Endodermal cell (in vitro differentiated cells): ENCODE results near the gene ARHGEF3. TPM values are rescaled to one million over a fixed set of nuclear protein-coding genes. Genes with fewer than 3 reads are reported as not detected.
A peak's percentile ranks its signal among the peaks of the same experiment; 100 is the strongest.
"Not testable (repeated sequence)": the region's sequence is repeated elsewhere in the genome, so short reads cannot be mapped to it uniquely, and the experiment has no call there.

ENCODE experiments used
- DNase-seq: peaks from one replicate; pipeline ENCODE4 v3.0.0-alpha.2; 2017
- H3K27ac ChIP-seq: 2 replicates; pipeline ENCODE4 v1.5.1; 2013; ENCODE audit warnings: mild to moderate bottlenecking, low read depth, low read length, moderate library complexity
- H3K27me3 ChIP-seq: 2 replicates; pipeline ENCODE4 v1.6.1; 2013; ENCODE audit warnings: mild to moderate bottlenecking, low read length, moderate library complexity; ENCODE audit not compliant: insufficient read depth, control insufficient read depth, poor library complexity, severe bottlenecking
- H3K36me3 ChIP-seq: 2 replicates; pipeline ENCODE4 v1.7.0; 2013; ENCODE audit warnings: mild to moderate bottlenecking, low read length, moderate library complexity; ENCODE audit not compliant: control insufficient read depth, insufficient read depth
- H3K4me1 ChIP-seq: one replicate; pipeline ENCODE4 v1.7.0; 2013; ENCODE audit warnings: low read length; ENCODE audit not compliant: control insufficient read depth, insufficient read depth
- H3K4me3 ChIP-seq: 2 replicates; pipeline ENCODE4 v1.5.1; 2013; ENCODE audit warnings: mild to moderate bottlenecking, low read length, moderate library complexity
- H3K9ac ChIP-seq: 2 replicates; pipeline ENCODE4 v1.6.1; 2013; ENCODE audit warnings: mild to moderate bottlenecking, low read length, moderate library complexity; ENCODE audit not compliant: poor library complexity, severe bottlenecking; ENCODE audit errors: extremely low read depth
- H3K9me3 ChIP-seq: 2 replicates; pipeline ENCODE4 v1.6.1; 2013; ENCODE audit warnings: mild to moderate bottlenecking, low read length, moderate library complexity; ENCODE audit not compliant: control insufficient read depth
- H3K27ac Mint-ChIP-seq: 2 replicates; pipeline ENCODE4 v1.8.0; 2020; ENCODE audit warnings: mixed read lengths
- H3K27me3 Mint-ChIP-seq: 2 replicates; pipeline ENCODE4 v1.8.0; 2021; ENCODE audit warnings: mild to moderate bottlenecking, mixed read lengths; ENCODE audit not compliant: insufficient read depth
- H3K36me3 Mint-ChIP-seq: 2 replicates; pipeline ENCODE4 v1.8.0; 2020; ENCODE audit warnings: low read depth, mixed read lengths
- H3K4me1 Mint-ChIP-seq: 2 replicates; pipeline ENCODE4 v1.8.0; 2020; ENCODE audit warnings: mixed read lengths
- H3K4me3 Mint-ChIP-seq: 2 replicates; pipeline ENCODE4 v1.8.0; 2020; ENCODE audit warnings: mild to moderate bottlenecking, moderate library complexity, mixed read lengths
- H3K9me3 Mint-ChIP-seq: 2 replicates; pipeline ENCODE4 v1.8.0; 2020; ENCODE audit warnings: mild to moderate bottlenecking, mixed read lengths
- WGBS, 2 experiments: methylation state at CpG; one replicate each; pipeline versions ENCODE4 v1.1.5 to v1.1.7; 2013; ENCODE audit warnings: missing lambda C conversion rate in 2 of 2, mixed read lengths in 1 of 2; ENCODE audit not compliant: insufficient coverage in 1 of 2, insufficient read length in 1 of 2; 5-methylcytosine and 5-hydroxymethylcytosine counted together
- total RNA-seq, 2 donors: library from RNA; stranded (reverse); fragmentation: NEBNext Ultra II Directional in 1 of 2; extraction: Animal tissue kit (Norgen Biotek cat#: 25700) in 1 of 2; gene quantifications; 2 replicates in 1 of 2; 3 replicates in 1 of 2; pipeline ENCODE4 v1.2.1, GENCODE V29; 2021
- TF ChIP-seq, protein P1 (sequence below): fragments of 200-600 bp; sonication (generic); conservative IDR thresholded peaks from 2 replicates; pipeline ENCODE4 v1.5.0; 2021; ENCODE audit warnings: antibody characterized with exemption, mild to moderate bottlenecking

Gene ARHGEF3
- total RNA-seq, 2 donors from 2014 or later: 12.7 to 14.1 TPM

DNA sequence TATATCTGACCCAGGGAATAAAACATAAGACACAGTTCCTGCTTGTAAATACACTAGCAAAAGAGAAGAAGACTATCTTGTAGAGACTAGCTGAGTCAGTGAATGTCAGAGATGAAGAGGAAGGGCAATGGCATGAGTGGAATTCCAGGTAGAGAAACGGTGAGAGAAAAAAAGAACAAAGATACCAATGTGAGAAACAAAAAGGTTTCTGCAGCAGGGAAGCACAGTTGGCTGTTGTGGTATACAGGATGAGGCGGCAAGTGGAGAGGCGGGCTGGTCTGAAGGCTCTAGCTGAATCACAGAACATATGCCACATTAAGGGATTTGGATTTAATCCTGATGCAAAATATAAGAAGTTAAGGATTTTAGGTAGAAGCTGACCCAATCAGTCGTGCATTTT is 101.6 kb downstream of the ARHGEF3 start:
- no peak overlapping the region for H3K27ac Mint-ChIP-seq
- DNase-seq: peak; percentile 58
- TF ChIP-seq, protein P1, sequence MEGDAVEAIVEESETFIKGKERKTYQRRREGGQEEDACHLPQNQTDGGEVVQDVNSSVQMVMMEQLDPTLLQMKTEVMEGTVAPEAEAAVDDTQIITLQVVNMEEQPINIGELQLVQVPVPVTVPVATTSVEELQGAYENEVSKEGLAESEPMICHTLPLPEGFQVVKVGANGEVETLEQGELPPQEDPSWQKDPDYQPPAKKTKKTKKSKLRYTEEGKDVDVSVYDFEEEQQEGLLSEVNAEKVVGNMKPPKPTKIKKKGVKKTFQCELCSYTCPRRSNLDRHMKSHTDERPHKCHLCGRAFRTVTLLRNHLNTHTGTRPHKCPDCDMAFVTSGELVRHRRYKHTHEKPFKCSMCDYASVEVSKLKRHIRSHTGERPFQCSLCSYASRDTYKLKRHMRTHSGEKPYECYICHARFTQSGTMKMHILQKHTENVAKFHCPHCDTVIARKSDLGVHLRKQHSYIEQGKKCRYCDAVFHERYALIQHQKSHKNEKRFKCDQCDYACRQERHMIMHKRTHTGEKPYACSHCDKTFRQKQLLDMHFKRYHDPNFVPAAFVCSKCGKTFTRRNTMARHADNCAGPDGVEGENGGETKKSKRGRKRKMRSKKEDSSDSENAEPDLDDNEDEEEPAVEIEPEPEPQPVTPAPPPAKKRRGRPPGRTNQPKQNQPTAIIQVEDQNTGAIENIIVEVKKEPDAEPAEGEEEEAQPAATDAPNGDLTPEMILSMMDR: no peak

DNA sequence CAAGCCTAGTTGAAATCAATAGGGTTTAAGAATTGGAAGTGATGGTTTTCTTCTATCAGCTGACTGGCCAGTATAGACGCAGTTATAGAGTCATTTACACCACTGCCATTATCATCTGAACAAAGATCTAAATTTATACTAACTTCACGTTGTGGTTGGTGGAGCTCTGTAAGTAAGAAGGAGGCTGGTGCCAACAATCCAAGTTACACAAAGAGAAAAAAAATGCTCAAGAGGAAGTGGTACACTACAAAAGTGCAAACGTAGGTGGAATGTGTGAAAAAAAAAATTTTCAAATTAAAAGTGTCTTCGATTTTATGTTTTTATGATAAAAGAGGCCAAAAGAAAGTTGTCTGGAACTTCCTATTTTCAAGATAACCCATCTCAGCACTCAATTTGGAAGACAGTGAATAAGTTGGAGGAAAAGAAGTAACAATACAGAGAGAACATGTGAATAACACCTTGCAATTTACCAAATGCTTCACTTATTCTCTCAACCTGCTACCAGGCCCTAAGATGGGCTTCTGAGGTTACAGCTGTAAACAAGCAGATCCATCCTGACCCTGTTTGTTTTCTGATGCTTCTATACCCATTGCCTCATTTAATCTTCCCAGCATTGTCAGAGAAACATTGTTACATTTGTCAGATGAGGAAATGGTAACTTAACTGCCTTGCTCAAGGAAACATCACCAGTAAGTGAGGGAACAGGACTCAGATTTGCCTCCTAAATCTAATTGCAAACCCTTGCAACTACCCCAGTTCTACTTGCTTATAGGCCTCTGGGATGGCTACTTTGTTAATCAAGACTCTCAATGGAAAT is 106.7 kb downstream of the ARHGEF3 start:
- 88 to 96% methylated on average over 1 to 3 of the region's 4 CpGs for WGBS, 2 experiments
- TF ChIP-seq, protein P1: no peak
- Mint-ChIP-seq H3K4me1 (peaks cover 2% of the 10 kb centered on the region), H3K36me3 (no peaks in the 10 kb centered on the region), H3K27ac (no peak overlapping the region), H3K4me3 (no peak overlapping the region), H3K27me3 (peaks cover 2% of the 10 kb centered on the region), H3K9me3 (peaks cover 9% of the 10 kb centered on the region)
- Histone ChIP-seq H3K9ac (no peak overlapping the region), H3K4me1 (no peaks in the 10 kb centered on the region), H3K4me3 (no peak overlapping the region), H3K36me3 (no peaks in the 10 kb centered on the region), H3K9me3 (no peaks in the 10 kb centered on the region), H3K27ac (no peak overlapping the region), H3K27me3 (no peaks in the 10 kb centered on the region)
- DNase-seq: no peak

More for the DNA sequence above, 101.6 kb downstream of the ARHGEF3 start:
- Mint-ChIP-seq H3K9me3 (no peaks in the 10 kb centered on the region), H3K4me3 (no peak overlapping the region), H3K36me3 (no peaks in the 10 kb centered on the region), H3K4me1 (peaks cover 6% of the 10 kb centered on the region), H3K27me3 (no peaks in the 10 kb centered on the region)
- H3K9me3 ChIP-seq: no peaks in the 10 kb centered on the region
- H3K36me3 ChIP-seq: no peaks in the 10 kb centered on the region
- no peaks in the 10 kb centered on the region for H3K4me1 ChIP-seq
- 68 to 88% methylated on average over 3 to 4 of the region's 4 CpGs for WGBS, 2 experiments
- H3K4me3 ChIP-seq: no peak overlapping the region
- H3K9ac ChIP-seq: no peak overlapping the region
- no peaks in the 10 kb centered on the region for H3K27me3 ChIP-seq
- H3K27ac ChIP-seq: no peak overlapping the region

DNA sequence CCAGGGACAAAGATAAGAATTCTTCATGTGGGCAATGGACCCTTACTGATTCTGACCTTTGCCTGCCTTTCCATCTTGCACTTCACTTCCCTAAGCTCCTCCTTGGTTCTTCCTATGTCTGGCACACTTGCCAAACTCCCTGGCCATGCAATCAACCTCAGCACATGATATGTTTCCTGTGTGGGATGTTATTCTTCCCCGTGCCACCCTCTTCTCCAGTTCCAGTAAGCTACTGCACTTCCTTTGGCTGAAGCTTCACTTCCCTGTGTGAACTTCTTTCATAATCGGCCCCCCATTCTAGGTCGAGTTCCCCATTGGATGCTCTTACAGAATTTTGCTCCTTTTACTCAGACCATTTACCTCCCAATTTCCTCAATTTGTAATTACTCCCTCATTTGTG is 108.0 kb downstream of the ARHGEF3 start:
- Mint-ChIP-seq H3K27me3 (peaks cover 2% of the 10 kb centered on the region), H3K9me3 (peaks cover 9% of the 10 kb centered on the region), H3K27ac (no peak overlapping the region), H3K4me3 (no peak overlapping the region), H3K36me3 (no peaks in the 10 kb centered on the region), H3K4me1 (no peaks in the 10 kb centered on the region)
- Histone ChIP-seq H3K27me3 (no peaks in the 10 kb centered on the region), H3K36me3 (no peaks in the 10 kb centered on the region), H3K9me3 (no peaks in the 10 kb centered on the region), H3K9ac (no peak overlapping the region), H3K27ac (no peak overlapping the region), H3K4me3 (no peak overlapping the region), H3K4me1 (no peaks in the 10 kb centered on the region)
- DNase-seq: no peak
- WGBS, 2 experiments: 94 to 100% methylated on average over 2 to 3 of the region's 3 CpGs
- TF ChIP-seq, protein P1: no peak

DNA sequence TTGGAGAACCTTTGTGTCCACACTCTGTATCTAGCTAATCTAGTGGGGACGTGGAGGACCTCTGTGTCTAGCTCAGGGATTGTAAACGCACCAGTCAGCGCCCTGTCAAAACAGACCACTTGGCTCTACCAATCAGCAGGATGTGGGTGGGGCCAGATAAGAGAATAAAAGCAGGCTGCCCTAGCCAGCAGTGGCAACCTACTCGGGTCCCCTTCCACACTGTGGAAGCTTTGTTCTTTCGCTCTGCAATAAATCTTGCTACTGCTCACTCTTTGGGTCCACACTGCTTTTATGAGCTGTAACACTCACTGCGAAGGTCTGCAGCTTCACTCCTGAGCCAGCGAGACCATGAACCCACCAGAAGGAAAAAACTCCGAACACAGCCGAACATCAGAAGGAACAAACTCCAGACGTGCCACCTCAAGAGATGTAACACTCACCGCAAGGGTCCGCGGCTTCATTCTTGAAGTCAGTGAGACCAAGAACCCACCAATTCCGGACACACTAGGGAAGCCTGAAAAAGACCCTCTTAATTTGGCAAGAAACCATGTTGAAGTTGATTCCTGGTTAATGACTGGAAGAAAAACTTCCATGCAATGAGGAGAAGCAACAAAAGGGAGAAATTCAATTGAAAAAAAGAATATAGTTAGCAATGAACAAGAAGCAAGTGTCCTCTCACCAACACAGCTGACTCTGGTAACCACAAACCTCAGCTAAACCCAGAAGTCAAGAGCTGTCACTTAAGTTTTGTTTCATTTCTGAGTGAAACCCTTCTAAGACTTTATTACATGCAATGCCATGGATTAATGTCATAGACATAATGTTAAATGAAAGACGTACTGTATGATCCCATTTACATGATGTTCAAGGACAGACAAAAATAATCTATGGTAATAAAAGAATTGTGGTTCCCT is 109.0 kb downstream of the ARHGEF3 start:
- not testable (repeated sequence) for H3K9me3 Mint-ChIP-seq, H3K4me1 Mint-ChIP-seq, H3K27me3 ChIP-seq, H3K27me3 Mint-ChIP-seq, H3K9me3 ChIP-seq, H3K4me3 ChIP-seq, H3K27ac Mint-ChIP-seq, H3K9ac ChIP-seq, H3K36me3 ChIP-seq, H3K4me1 ChIP-seq, H3K4me3 Mint-ChIP-seq, H3K36me3 Mint-ChIP-seq, H3K27ac ChIP-seq, DNase-seq
- WGBS, 2 experiments: 92 to 100% methylated on average over 2 to 15 of the region's 15 CpGs

DNA sequence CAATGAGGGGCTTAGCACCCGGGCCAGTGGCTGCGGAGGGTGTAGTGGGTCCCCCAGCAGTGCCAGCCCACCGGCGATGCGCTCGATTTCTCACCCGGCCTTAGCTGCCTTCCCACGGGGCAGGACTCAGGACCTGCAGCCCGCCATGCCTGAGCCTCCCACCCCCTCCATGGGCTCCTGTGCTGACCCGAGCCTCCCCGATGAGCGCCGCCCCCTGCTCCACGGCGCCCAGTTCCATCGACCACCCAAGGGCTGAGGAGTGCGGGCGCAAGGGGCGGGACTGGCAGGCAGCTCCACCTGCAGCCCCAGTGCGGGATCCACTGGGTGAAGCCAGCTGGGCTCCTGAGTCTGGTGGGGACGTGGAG is 109.8 kb downstream of the ARHGEF3 start:
- H3K4me3 Mint-ChIP-seq, H3K9me3 Mint-ChIP-seq, H3K27me3 Mint-ChIP-seq, H3K4me3 ChIP-seq, H3K9me3 ChIP-seq, H3K27me3 ChIP-seq, H3K27ac ChIP-seq, H3K4me1 ChIP-seq, H3K36me3 Mint-ChIP-seq, H3K36me3 ChIP-seq, DNase-seq, H3K9ac ChIP-seq, H3K4me1 Mint-ChIP-seq, H3K27ac Mint-ChIP-seq: not testable (repeated sequence)
- 80 to 96% methylated on average over 1 to 20 of the region's 21 CpGs for WGBS, 2 experiments
